CD4-positive, alpha-beta T cell (primary cell): ENCODE results near the gene HERPUD2. TPM values are rescaled to one million over a fixed set of nuclear protein-coding genes. Genes with fewer than 3 reads are reported as not detected.

ENCODE experiments used
- ATAC-seq: fragments of 200-7000 bp; cut with Tn5 transposase; one replicate; pipeline ENCODE4 v1.10.0; 2022; ENCODE audit warnings: mild to moderate bottlenecking; ENCODE audit not compliant: poor library complexity
- CTCF ChIA-PET: fragments of 350-600 bp; sonication (Branson Sonifier 250); formaldehyde crosslinking; loops from one replicate; lab custom pipeline; 2021; ENCODE audit warnings: antibody characterized with exemption, inconsistent platforms; lab: Charles Lee
- POLR2A ChIA-PET: fragments of 350-600 bp; sonication (Branson Sonifier 250); formaldehyde crosslinking; loops from one replicate; lab custom pipeline; 2021; ENCODE audit warnings: antibody characterized with exemption, inconsistent platforms; lab: Charles Lee
- DNase-seq, 14 experiments: peaks; one replicate each; pipeline ENCODE4 v3.0.0-alpha.2; 2013 to 2020; ENCODE audit warnings: mixed read lengths in 2 of 14
- H3K27ac ChIP-seq, 2 donors: one replicate each; pipeline versions ENCODE4 v1.5.1 to v1.7.0; 2013; ENCODE audit warnings: low read length in 2 of 2, low read depth in 1 of 2, mild to moderate bottlenecking in 1 of 2
- H3K27me3 ChIP-seq, 2 experiments: 1 replicate in 1 of 2; 2 replicates in 1 of 2; pipeline versions ENCODE4 v1.6.1 to v1.7.0; 2013; ENCODE audit warnings: low read length in 2 of 2, control low read depth in 1 of 2, mild to moderate bottlenecking in 1 of 2, moderate library complexity in 1 of 2; ENCODE audit not compliant: insufficient read depth in 2 of 2, control insufficient read depth in 1 of 2
- H3K36me3 ChIP-seq: one replicate; pipeline ENCODE4 v1.6.1; 2013; ENCODE audit warnings: low read length, control low read depth; ENCODE audit not compliant: insufficient read depth
- H3K4me1 ChIP-seq: one replicate; pipeline ENCODE4 v1.6.1; 2013; ENCODE audit warnings: low read length, control low read depth; ENCODE audit not compliant: insufficient read depth
- H3K4me3 ChIP-seq: one replicate; pipeline ENCODE4 v1.5.1; 2013; ENCODE audit warnings: mild to moderate bottlenecking, low read length, moderate library complexity
- H3K9me3 ChIP-seq, 2 experiments: 1 replicate in 1 of 2; 2 replicates in 1 of 2; pipeline versions ENCODE4 v1.6.1 to v1.7.0; 2013; ENCODE audit warnings: low read length in 2 of 2, mild to moderate bottlenecking in 2 of 2, control low read depth in 1 of 2, moderate library complexity in 1 of 2; ENCODE audit not compliant: control insufficient read depth in 1 of 2, insufficient read depth in 1 of 2
- H3K27ac Mint-ChIP-seq: one replicate; pipeline ENCODE4 v1.8.0; 2020; ENCODE audit warnings: mixed read lengths
- H3K27me3 Mint-ChIP-seq: one replicate; pipeline ENCODE4 v1.8.0; 2021; ENCODE audit warnings: mixed read lengths
- H3K36me3 Mint-ChIP-seq: one replicate; pipeline ENCODE4 v1.8.0; 2021; ENCODE audit warnings: low read depth, mixed read lengths
- H3K4me1 Mint-ChIP-seq: one replicate; pipeline ENCODE4 v1.8.0; 2021; ENCODE audit warnings: low read depth, mixed read lengths
- H3K4me3 Mint-ChIP-seq: one replicate; pipeline ENCODE4 v1.8.0; 2020; ENCODE audit warnings: mild to moderate bottlenecking, mixed read lengths
- H3K9me3 Mint-ChIP-seq: one replicate; pipeline ENCODE4 v1.8.0; 2020; ENCODE audit warnings: mixed read lengths
- CTCF ChIP-seq: fragments of 200-600 bp; IDR thresholded peaks from one replicate; pipeline ENCODE4 v1.8.0; 2022; ENCODE audit warnings: antibody characterized with exemption, mild to moderate bottlenecking
- intact Hi-C, 2 experiments: fragments of 100-400 bp; cut with DNase I in 1 of 2; cut with micrococcal nuclease in 1 of 2; formaldehyde crosslinking; loops; one replicate each; pipeline versions ENCODE4 v1.15.1 to v1.9.0; 2023 to 2025; cut with DNase I, micrococcal nuclease
- total RNA-seq, 174 experiments: library from RNA in 2 of 174; stranded (reverse) in 2 of 174; gene quantifications; one replicate each; pipeline ENCODE4 v1.2.3 and lab custom pipeline; 2021 to 2026

The HERPUD2 gene
- total RNA-seq, 2 experiments from 2014 or later, result 113 to 127 TPM

GRCh38 chr7:35714407-35714806 is 19.5 kb upstream of the HERPUD2 start:
- no peak overlapping the region for H3K27ac ChIP-seq
- H3K4me3 ChIP-seq, result no peak overlapping the region
- H3K36me3 ChIP-seq, result no peaks in the 10 kb centered on the region
- no peak for ATAC-seq
- no peaks in the 10 kb centered on the region for H3K36me3 Mint-ChIP-seq
- no peak overlapping the region for H3K27ac Mint-ChIP-seq
- ChIA-PET CTCF (no interaction called here), POLR2A (interaction anchor here (7.1 kb wide), 1 partner anchor 87 kb away, joined by 50 read pairs; the partner anchor contains the start of gene SEPTIN7)
- TF ChIP-seq CTCF, result no peak
- H3K9me3 ChIP-seq, result no peaks in the 10 kb centered on the region
- no peak overlapping the region for H3K4me3 Mint-ChIP-seq
- no peaks in the 10 kb centered on the region for H3K27me3 Mint-ChIP-seq
- H3K4me1 ChIP-seq, result peaks cover 5% of the 10 kb centered on the region
- DNase-seq, result no peak
- peaks cover 10% of the 10 kb centered on the region for H3K4me1 Mint-ChIP-seq
- H3K27me3 ChIP-seq, result no peaks in the 10 kb centered on the region
- no peaks in the 10 kb centered on the region for H3K9me3 Mint-ChIP-seq
- intact Hi-C loops, result loop anchor here in 1 of 2 experiments (5.0 kb wide), 2 partner anchors 83 to 263 kb away; no protein-coding TSS in a partner anchor

- H3K27me3 ChIP-seq, result no peaks in the 10 kb centered on the region
- H3K4me3 ChIP-seq, result no peak overlapping the region
- H3K9me3 Mint-ChIP-seq, result no peaks in the 10 kb centered on the region
- H3K4me3 Mint-ChIP-seq, result no peak overlapping the region
- ChIA-PET CTCF (interaction anchor here (0.6 to 2.4 kb wide), 4 partner anchors 10 to 1736 kb away, joined by 3 to 7 read pairs (median 4); partner anchors contain the start of gene ELMO1), POLR2A (interaction anchor here (0.8 to 7.1 kb wide), 3 partner anchors 13 to 88 kb away, joined by 3 to 50 read pairs (median 3); partner anchors contain the start of gene SEPTIN7)
- H3K27ac ChIP-seq, result no peak overlapping the region
- intact Hi-C loops, result loop anchor here in 1 of 2 experiments (5.0 kb wide), 2 partner anchors 85 to 265 kb away; no protein-coding TSS in a partner anchor
- no peaks in the 10 kb centered on the region for H3K36me3 ChIP-seq
- no peaks in the 10 kb centered on the region for H3K27me3 Mint-ChIP-seq
- no peak overlapping the region for H3K27ac Mint-ChIP-seq
- no peak for ATAC-seq
- no peak for DNase-seq
- no peaks in the 10 kb centered on the region for H3K36me3 Mint-ChIP-seq
- peaks cover 13% of the 10 kb centered on the region for H3K4me1 ChIP-seq
- H3K9me3 ChIP-seq, result no peaks in the 10 kb centered on the region
- peaks cover 12% of the 10 kb centered on the region for H3K4me1 Mint-ChIP-seq
- no peak for TF ChIP-seq CTCF
These were observed 17.8 kb upstream of the HERPUD2 start for GRCh38 chr7:35712563-35713226.

- Histone ChIP-seq H3K4me3 (no peak overlapping the region), H3K4me1 (peaks cover 13% of the 10 kb centered on the region), H3K27ac (no peak overlapping the region), H3K9me3 (no peaks in the 10 kb centered on the region), H3K36me3 (no peaks in the 10 kb centered on the region), H3K27me3 (no peaks in the 10 kb centered on the region)
- Mint-ChIP-seq H3K36me3 (no peaks in the 10 kb centered on the region), H3K4me1 (peaks cover 12% of the 10 kb centered on the region), H3K4me3 (no peak overlapping the region), H3K27me3 (no peaks in the 10 kb centered on the region), H3K27ac (no peak overlapping the region), H3K9me3 (no peaks in the 10 kb centered on the region)
- ChIA-PET CTCF (interaction anchor here (1.3 kb wide), 1 partner anchor 199 kb away, joined by 4 read pairs; no protein-coding TSS in a partner anchor), POLR2A (interaction anchor here (1.2 to 7.1 kb wide), 4 partner anchors 12 to 97 kb away, joined by 3 to 50 read pairs (median 6); partner anchors contain the start of genes HERPUD2 and SEPTIN7)
- ATAC-seq (no peak), DNase-seq (no peak)
- intact Hi-C loops, result no loop called here
- TF ChIP-seq CTCF, result no peak
These were observed 12.5 kb upstream of the HERPUD2 start for GRCh38 chr7:35707422-35707821.
